Vagina (tissue), 2 donors: ENCODE results near the gene LUZP1. TPM values are rescaled to one million over a fixed set of nuclear protein-coding genes. Genes with fewer than 3 reads are reported as not detected.

Experiments used
- DNase-seq, 2 donors: peaks; one replicate each; pipeline ENCODE4 v3.0.0-alpha.2; 2017; ENCODE audit errors: extremely low spot score in 2 of 2
- H3K27ac ChIP-seq: fragments of 200-600 bp; sonication (generic); one replicate; pipeline ENCODE4 v1.5.1; 2019
- H3K27me3 ChIP-seq: fragments of 200-600 bp; sonication (generic); one replicate; pipeline ENCODE4 v1.5.1; 2019
- H3K36me3 ChIP-seq, 2 donors: fragments of 200-600 bp; sonication (generic); one replicate each; pipeline ENCODE4 v1.5.1; 2017 to 2019
- H3K4me1 ChIP-seq: fragments of 200-600 bp; sonication (generic); one replicate; pipeline ENCODE4 v1.5.1; 2019
- H3K4me3 ChIP-seq, 2 donors: fragments of 200-600 bp; sonication (generic); 1 replicate in 1 of 2; 2 replicates in 1 of 2; pipeline ENCODE4 v1.5.1; 2016 to 2019
- H3K9me3 ChIP-seq: fragments of 200-600 bp; sonication (generic); one replicate; pipeline ENCODE4 v1.5.1; 2019
- CTCF ChIP-seq, 3 experiments: fragments of 450-650 bp in 2 of 3; fragments of 200-600 bp in 1 of 3; sonication (generic) in 1 of 3; IDR thresholded peaks; one replicate each; pipeline ENCODE4 v1.5.1; 2017 to 2019; ENCODE audit warnings: antibody characterized with exemption in 3 of 3, mild to moderate bottlenecking in 2 of 3, moderate library complexity in 2 of 3
- POLR2A ChIP-seq, 2 donors: fragments of 450-650 bp; IDR thresholded peaks; one replicate each; pipeline ENCODE4 v1.6.1; 2017; ENCODE audit warnings: antibody characterized with exemption in 2 of 2, mild to moderate bottlenecking in 2 of 2, moderate library complexity in 2 of 2
- POLR2AphosphoS5 ChIP-seq, 2 donors: sonication (generic); formaldehyde crosslinking; IDR thresholded peaks; one replicate each; pipeline ENCODE4 v1.9.0; 2017; ENCODE audit warnings: antibody characterized with exemption in 2 of 2, mild to moderate bottlenecking in 2 of 2, low read depth in 1 of 2; ENCODE audit not compliant: insufficient read depth in 1 of 2
- intact Hi-C: fragments of 100-400 bp; cut with DNase I; formaldehyde crosslinking; loops from one replicate; pipeline ENCODE4 v1.15.1; 2023
- total RNA-seq: library from RNA; depleted of rRNA; stranded (reverse); fragments of >200 nt; gene quantifications from one replicate; pipeline ENCODE4 v1.2.3, GENCODE V29; 2016

The LUZP1 gene
- total RNA-seq, 1 donor from 2014 or later: 23.8 TPM

GRCh38 chr1:23150125-23150524, 18.5 kb downstream of the LUZP1 start:
- no peak for TF ChIP-seq CTCF (IDR thresholded peaks at IDR 0.05)
- TF ChIP-seq POLR2AphosphoS5 (IDR thresholded peaks at IDR 0.05; ENCODE audit: insufficient read depth in 1 of 2, low read depth in 1 of 2): no peak
- TF ChIP-seq POLR2A (IDR thresholded peaks at IDR 0.05): no peak
- no peaks in the 10 kb centered on the region for H3K9me3 ChIP-seq
- no peak overlapping the region for H3K27ac ChIP-seq
- no peaks in the 10 kb centered on the region for H3K36me3 ChIP-seq
- intact Hi-C loops: no loop called here
- peaks cover 38% of the 10 kb centered on the region for H3K4me1 ChIP-seq
- H3K4me3 ChIP-seq: no peak overlapping the region
- no peak for DNase-seq
- H3K27me3 ChIP-seq: no peaks in the 10 kb centered on the region

GRCh38 chr1:23149114-23149513, 19.5 kb downstream of the LUZP1 start:
- TF ChIP-seq POLR2AphosphoS5 (IDR thresholded peaks at IDR 0.05; ENCODE audit: insufficient read depth in 1 of 2, low read depth in 1 of 2): peak in 1 of 2 donors; percentile 21
- TF ChIP-seq CTCF (IDR thresholded peaks at IDR 0.05): no peak
- no peak for DNase-seq
- Histone ChIP-seq H3K27ac (no peak overlapping the region), H3K9me3 (no peaks in the 10 kb centered on the region), H3K4me3 (no peak overlapping the region), H3K36me3 (no peaks in the 10 kb centered on the region), H3K4me1 (peaks cover 38% of the 10 kb centered on the region), H3K27me3 (no peaks in the 10 kb centered on the region)
- intact Hi-C loops: no loop called here

- no peak for TF ChIP-seq POLR2A (IDR thresholded peaks at IDR 0.05)
- H3K27ac ChIP-seq: no peak overlapping the region
- H3K9me3 ChIP-seq: no peaks in the 10 kb centered on the region
- intact Hi-C loops: no loop called here
- peaks cover 38% of the 10 kb centered on the region for H3K4me1 ChIP-seq
- no peak for DNase-seq
- no peaks in the 10 kb centered on the region for H3K27me3 ChIP-seq
- H3K4me3 ChIP-seq: no peak overlapping the region
- H3K36me3 ChIP-seq: no peaks in the 10 kb centered on the region
Observed at GRCh38 chr1:23148084-23148483, 20.6 kb downstream of the LUZP1 start.

- Histone ChIP-seq H3K4me1 (peaks cover 11% of the 10 kb centered on the region), H3K27ac (no peak overlapping the region), H3K4me3 (no peak overlapping the region), H3K36me3 (no peaks in the 10 kb centered on the region), H3K9me3 (no peaks in the 10 kb centered on the region), H3K27me3 (no peaks in the 10 kb centered on the region)
- TF ChIP-seq POLR2AphosphoS5 (IDR thresholded peaks at IDR 0.05; ENCODE audit: insufficient read depth in 1 of 2, low read depth in 1 of 2) (no peak), POLR2A (IDR thresholded peaks at IDR 0.05) (no peak), CTCF (IDR thresholded peaks at IDR 0.05) (no peak)
- intact Hi-C loops: no loop called here
- DNase-seq: no peak
Observed at GRCh38 chr1:23140940-23141596, 27.6 kb downstream of the LUZP1 start.

GRCh38 chr1:23135268-23135667, 33.4 kb downstream of the LUZP1 start:
- intact Hi-C loops: no loop called here
- Histone ChIP-seq H3K36me3 (no peaks in the 10 kb centered on the region), H3K27me3 (no peaks in the 10 kb centered on the region), H3K4me3 (no peak overlapping the region), H3K4me1 (peaks cover 8% of the 10 kb centered on the region), H3K27ac (no peak overlapping the region), H3K9me3 (no peaks in the 10 kb centered on the region)
- TF ChIP-seq POLR2A (IDR thresholded peaks at IDR 0.05) (no peak), POLR2AphosphoS5 (IDR thresholded peaks at IDR 0.05; ENCODE audit: insufficient read depth in 1 of 2, low read depth in 1 of 2) (no peak), CTCF (IDR thresholded peaks at IDR 0.05) (no peak)
- DNase-seq: no peak
